HS-5 (cell line): ENCODE results near the gene CREB5.

Experiments used
- DNase-seq: peaks from one replicate; pipeline ENCODE4 v3.0.0-alpha.2; 2012; ENCODE audit warnings: low read depth

The CREB5 gene

DNA sequence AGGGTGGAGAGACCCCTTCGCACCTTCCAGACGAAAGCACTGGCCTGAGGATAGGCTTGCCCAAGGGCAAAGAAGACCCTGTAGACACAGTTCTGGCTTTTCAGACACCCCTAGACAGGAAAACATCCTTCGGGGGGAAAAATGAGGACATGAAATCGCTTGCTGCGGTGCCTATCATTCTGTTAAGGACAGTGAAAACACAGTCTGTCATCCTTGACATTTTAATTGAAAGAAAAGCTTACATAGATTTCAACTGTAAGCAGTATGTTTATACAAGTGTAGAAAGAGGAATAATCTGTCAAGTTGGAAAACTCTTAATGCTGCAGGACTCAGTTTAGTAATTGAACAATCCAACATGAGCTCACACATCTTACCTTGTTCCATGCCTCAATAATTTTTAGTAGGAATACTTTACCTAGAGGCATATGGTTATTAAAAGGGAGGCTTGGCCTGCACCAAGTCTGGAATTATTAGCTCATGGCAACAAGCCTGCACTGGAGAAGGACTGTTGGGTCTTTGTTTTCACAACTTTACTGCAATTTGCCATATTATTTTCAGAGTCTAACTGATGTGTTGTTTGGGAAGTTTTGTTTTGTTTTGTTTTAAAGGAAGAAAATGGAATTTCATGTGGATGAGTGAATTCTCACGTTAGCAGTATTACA, 302.3 kb downstream of the CREB5 start:
- DNase-seq, result no peak

DNA sequence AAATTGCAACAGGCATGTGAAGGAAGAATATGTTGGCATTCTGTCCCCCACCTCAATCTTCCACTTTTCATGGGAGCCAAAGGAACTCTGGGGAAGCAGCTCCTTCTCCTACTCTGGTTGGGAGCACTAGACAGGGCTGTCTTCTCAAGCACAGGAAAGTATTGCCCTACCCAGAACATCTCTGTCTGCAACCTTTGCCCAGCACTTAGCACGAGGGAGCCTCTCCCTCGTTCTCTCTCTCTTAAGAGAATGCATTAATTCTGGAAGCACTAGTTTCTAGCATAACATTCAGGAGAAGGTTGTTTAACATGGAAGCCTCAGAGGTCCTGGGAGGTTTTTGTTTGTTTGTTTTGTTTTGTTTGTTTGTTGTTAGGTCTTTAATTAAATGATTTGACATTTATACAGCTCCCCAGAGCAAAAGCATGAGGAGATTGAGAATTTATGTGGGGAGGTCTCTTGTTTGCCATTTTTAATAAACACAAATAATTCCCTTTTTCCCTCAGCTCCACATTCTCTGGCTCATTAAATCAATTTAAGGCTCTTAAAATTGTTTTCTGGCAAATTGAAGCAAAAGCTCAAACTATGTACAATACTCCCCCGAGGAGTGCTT, 305.2 kb downstream of the CREB5 start:
- no peak for DNase-seq

DNA sequence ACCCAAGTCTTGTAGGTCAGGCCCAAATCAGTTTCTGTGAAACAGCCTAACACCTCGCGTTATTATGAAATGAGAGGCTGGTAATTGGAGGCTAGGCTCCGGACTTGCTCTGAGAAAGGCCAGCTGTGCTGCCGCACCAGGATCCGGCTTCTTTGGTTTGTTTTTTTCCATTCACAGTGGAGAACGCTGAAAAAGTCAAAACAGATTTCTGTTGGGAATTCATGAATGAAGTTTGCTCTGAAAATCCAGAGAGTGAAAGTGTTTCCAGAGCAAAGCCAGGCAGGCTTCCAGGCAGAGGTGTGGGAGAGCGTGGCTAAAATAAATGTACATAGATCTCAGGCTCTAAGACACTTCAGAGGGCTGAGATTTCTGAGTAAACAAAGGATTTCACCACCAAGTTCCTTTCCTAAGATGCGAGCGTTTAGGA, 305.8 kb downstream of the CREB5 start:
- no peak for DNase-seq

DNA sequence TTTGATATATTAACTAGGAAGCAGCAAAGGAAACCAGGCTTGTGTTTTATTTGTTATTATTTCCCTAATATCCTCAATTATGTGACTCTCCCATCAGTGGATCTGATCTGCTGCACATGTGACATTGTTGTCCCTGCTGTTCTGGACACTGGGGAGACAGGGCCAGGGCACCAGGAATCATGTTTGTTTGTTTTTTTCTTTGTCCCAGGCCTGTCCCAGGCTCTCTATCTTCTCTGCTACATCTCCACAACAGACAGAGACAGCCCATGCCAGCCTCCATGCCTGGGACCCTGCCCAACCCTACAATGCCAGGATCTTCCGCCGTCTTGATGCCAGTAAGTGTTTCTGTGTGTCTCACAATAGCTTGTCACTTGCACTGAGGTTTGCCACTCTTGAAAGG, 306.2 kb downstream of the CREB5 start:
- no peak for DNase-seq

DNA sequence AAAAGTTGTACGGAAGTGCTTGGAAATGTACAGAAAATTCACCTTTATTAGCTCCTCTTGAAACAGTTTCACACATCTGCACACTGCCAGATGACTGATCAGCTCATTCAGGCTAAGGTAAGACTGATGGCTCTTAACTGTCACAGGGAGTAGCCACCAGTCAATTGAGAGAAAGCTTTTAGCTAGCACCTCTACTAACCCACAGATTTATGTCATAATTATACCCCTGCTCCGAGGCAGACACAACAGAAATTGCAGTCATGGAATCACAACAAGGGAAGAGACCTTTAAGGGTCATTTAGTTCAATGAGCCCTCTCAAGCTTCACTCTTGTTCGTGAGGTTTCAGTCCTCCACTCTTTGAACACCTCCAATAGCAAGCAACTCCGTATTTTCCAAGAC, 310.4 kb downstream of the CREB5 start:
- no peak for DNase-seq

DNA sequence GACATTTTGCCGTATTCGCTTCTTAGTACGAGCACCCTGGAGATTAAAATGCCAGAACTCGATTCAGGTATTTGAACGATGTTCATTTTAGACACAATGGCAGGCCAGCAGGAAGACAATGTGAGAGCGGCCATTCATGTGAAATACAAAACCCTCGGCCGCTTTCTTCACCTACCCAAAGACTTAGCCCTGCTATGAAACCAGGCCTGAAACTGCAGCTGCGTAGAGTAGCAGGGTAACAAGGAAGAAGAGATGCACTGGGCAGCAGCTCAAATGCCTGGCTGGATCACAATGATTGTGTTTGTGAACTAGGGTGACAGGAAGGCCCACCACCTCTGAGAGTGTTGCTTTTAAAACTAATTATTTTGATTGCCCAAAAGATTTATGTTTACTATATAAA, 311.0 kb downstream of the CREB5 start:
- no peak for DNase-seq

DNA sequence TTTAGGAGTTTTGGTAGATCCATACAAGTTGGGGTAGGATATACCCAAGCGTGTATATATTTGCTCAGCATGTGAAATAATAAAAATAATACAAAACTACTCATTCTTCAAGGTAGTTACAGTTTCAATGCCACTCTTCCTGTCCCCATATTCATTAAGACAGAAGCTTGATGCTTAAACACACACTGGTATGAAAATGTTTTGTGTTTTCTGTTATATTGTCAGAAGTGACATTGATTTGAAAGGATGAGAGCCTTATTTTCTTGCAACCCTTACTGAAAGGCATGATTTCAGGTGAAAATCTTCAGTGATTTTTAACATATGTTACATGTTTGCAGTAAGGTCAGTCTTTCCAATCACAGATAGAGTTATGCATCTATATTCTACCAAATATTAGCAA, 312.2 kb downstream of the CREB5 start:
- DNase-seq, result no peak

DNA sequence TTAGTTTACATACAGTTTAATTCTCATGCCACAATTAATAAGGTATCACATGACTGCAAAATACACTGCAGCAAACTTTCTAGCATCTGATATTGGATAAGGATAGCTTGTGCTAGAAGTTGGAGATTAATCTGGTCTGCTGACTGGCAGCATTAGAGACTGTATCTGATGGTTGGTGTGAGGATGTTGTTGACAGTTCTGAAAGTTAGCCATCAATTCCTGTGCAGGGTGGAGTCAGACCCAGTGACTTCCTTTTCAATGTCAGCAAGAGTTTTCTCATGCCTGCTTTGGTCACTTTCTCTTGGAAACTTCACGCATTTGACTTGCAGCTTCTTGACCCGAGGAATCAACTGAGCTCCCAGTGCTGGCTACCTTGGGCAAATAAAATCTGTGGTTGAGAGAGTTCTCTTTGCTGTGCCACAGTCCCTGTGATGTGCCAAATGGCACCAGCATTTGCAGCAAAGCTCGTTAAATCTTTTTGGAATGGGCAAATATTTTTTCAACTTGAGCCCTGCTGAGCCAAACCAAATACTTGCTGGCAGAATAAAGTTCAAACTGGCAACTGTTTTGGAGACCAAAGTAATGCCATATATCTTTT, 312.8 kb downstream of the CREB5 start:
- DNase-seq, result no peak

DNA sequence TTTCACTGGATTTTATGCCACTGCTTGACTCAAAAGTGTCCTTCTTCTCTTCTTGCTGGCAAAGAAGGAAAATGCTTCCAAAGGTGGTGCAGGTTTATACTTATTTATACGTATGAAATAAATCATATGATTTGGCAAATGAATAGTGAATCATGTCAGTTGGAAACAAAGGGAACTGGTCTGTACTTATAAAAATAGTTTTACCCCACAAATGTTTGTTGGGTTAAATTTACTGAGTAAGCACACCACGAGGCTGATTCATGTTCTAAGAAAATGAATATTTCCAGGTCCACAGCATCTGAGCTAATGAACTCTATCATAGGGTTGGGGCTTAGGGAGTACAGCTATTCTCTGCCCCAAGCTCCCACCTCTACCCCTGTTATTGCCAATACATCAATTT, 313.6 kb downstream of the CREB5 start:
- DNase-seq, result no peak

DNA sequence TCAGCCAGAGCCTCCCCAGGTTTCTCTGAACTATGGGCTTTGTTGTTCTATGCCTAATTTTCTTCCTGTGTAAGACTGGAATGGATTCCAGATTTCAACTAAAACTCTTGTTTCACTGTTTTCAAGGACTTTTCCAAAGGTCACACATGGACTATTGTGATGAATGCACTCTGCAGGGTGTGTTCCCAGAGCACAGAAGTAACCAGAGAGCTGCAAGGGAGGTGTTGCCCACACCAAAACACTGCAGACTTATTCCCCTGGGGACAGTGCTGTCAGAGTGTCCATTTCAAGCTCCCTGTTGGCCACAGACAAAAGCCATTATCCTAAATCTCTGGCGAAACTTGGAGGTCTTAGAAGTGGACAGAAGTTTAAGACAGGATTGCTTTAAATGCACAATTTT, 314.2 kb downstream of the CREB5 start:
- no peak for DNase-seq

DNA sequence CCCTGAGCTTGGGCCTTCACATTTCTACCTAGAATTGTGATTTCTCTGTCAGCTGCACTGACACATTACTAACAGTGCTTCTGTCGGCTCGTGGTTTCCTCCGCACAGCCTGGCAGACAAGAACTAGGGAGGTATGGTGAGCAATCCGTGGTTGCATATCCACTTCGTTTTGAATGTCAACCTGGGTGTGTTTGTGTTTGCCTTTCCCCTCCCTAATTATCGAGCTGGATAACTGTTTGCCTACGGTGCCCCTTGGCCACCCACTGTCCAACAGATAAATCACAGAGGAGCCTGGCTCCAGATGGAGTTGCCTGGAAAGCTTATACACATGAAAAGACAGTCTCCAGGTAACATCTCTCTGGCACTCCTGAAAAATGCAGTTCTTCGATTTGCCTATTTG, 317.0 kb downstream of the CREB5 start:
- DNase-seq, result no peak

DNA sequence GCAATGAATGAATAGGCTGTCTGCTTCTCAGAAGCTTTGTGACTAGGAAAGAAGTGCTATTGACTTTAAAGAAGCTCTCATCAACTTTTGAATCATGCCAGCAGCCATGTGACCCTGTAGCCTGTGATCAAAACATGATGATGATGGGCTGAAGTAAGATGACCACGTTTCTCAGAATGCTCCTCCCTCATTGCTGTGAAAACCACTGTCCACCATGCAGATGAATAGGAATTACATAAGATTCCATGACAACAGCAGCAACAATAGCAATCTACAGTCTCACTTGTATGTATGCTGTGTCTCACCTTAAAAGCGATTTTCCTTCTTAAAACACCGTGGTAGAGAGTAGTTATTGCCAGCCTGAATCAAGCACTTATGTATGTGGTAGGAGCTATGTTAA, 317.4 kb downstream of the CREB5 start:
- DNase-seq, result no peak

DNA sequence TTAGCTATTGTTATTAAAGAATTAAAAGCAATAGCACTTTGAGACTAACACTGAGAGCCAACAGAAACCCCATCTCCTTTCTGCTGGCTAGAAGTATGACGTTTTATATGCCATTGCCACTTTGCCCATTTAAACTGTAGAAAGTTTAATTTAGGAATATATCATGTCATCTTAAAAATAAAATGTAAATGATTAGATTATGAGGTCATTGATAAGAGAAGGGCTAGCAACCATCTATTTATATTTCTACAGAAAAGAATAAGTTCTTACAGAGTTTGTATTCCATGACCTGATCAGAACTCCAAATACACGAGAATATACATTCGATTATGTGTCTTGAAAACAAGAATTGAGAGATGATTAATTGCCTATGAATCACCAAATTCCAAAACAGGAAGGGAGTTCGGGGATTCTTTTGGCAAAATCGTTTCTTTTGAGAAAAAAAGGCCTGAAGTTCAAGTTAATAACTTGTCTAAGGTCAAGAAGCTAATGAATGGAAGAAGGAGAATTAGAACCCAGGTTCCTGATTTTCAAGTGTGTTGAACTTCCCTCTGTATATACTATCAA, 318.9 kb downstream of the CREB5 start:
- no peak for DNase-seq

DNA sequence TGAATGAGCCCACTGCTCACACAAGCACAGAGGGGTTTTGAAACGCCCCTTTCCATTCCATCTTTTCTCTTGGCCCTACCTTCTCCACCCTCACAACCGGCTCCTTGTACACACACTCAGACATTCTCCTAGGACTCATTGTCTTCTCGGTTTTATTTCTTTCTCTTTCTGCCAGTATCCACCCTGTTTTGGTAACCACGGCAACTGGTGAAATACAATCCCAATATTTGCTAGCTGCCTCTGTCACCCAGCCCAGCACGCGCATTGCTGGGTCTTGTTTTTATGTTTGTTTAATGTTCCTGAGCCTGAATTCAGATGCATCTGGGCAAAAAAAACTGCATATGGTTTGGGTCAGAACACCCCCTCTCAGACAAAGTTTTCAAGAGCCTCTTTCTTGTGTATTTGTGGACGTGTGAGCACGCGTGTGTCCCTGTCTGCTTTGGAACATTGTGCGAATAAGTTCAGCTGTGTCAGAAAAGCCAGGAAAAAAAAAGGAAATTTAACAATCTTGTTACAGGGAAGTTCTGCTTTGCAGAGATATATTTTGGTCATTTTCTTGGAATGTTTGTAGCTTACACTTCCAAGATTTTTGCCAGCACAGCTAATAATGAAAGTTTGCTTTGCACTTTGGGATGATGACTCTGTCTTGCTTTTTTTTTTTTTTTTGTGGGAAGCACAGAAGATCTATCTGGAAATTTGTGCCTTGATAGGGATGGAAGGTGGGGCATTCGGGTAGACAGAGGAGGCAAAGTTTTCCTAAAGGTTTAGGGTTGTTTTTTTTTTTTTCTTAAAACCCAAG, 320.0 kb downstream of the CREB5 start:
- DNase-seq, result no peak

DNA sequence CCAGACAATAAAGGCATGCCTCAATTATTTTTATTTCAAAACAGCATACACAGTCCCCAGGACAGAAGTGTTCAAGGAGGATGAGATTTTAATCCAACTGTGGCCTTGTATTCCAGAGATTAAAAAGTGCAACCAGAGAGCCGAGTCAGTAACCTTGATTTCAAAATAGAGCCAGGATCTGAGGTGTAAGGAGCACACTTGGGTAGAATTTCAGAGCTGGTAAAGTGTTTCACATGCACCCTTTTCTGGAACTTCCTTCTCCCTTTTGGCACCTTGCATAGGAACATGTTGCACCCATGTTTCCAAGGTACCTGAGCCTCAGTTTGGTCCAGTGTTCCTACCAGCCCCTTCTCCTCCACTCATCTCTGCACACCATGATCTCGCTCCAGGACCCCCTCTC, 320.7 kb downstream of the CREB5 start:
- DNase-seq, result no peak

DNA sequence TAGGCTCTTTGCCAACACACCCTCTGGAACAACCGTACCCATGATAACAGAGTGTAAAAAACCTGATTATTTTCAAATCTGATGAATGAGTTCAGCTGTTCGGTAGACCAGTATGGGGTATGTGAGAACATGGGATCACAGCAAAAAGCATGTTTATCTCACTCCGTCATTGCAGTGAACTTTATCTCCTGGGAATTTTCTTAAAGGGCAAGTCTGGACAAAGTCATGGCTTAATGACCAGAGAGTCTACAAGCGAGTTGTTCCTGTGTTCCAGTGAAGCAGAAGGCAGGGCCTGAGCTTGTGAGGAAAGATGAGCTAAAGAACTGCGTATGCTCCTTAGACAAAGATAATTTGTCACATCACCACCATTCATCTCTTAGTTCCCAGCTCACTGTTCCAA, 326.1 kb downstream of the CREB5 start:
- no peak for DNase-seq

DNA sequence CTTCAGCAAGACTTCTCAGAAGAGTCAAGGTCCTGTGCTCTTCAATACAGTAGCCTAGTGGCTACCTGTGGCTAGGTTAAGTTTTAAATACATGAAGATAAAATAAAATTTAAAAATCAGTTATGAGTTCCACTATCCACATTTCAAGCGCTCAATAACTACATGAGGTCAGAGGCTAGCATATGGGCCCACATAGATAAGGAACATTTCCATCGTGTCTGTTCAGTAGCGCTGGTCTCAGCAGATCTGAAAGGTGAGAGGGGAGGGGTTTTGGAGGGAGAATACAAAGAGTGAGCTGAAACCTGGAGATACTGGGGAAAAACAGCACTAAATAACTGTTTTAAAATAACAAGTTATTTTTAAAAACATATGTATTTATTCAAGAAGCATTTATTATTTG, 326.8 kb downstream of the CREB5 start:
- no peak for DNase-seq

DNA sequence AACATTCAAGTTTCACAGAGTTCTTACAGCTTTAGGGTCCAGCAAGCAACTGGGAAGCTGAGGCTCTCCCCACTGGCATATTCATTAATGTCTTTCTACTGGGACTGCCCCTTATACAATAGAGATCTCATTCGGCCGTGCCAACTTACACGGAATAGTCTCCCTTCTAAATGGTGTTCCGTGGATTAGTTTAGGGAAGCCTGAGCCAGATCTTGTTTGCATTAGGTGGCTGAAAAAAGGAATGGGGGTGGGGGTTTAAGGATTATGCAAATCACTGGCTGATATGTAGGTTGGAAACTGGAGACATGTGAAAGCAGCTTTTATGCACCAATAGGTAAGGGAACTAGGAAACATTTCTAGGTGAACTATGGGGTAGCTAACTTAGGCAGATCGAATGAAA, 327.5 kb downstream of the CREB5 start:
- DNase-seq, result no peak

DNA sequence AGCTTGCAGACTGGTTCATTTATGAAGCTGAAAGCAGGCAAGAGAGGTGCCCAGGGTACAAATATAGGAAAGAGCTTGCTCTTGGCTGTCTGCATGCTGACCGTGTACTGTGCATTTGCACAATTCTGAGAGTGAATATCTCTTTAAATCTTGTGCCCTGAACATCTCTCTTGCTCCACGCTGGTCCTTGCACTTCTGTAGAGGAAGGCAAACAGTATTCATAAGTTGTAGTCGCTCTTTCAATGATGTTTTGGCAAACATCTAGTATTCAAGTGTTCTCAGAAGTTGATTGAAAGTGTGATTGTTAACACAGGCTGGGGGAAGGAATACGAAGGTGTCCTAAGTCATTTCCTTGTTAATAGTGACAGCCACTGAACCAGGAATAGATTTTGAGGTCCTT, 332.6 kb downstream of the CREB5 start:
- DNase-seq, result no peak

DNA sequence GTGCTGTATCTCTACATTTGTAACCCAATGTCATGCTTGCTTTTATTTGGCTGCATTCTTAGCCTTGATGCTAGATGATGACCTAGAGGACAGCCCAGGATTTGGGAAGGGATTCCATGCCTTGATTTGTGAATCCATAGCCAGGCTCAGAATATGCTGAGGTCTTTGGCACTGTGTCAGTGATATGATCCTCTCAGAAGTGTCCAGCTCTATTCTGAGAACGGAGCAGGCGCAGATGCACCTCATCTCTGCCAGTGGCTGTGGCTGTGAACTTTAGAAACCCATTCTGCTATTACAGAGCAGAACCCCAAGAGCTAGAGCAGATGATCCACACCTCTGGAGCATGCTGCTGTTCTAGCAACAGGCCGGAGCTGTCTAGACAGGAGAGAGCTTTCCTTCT, 333.0 kb downstream of the CREB5 start:
- no peak for DNase-seq

DNA sequence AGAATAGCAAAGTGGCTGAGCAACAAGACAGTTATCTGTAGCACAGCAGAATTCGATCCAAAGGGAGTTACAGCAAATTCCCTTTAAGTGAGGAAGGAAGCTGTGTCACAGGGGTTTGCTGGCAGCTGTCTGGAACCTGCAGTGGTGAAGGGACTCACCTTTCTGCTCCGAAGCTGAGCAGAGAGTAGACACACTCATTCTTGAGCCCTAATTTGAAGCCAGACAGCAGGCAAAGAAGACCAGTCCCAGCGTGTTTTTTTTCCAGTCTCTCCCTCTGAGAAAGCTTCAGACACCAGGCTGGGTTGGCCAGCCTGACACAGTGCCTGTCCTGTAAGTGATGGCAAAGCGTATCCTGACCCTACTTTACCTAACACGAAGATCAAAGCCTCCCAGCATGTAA, 335.1 kb downstream of the CREB5 start:
- no peak for DNase-seq

DNA sequence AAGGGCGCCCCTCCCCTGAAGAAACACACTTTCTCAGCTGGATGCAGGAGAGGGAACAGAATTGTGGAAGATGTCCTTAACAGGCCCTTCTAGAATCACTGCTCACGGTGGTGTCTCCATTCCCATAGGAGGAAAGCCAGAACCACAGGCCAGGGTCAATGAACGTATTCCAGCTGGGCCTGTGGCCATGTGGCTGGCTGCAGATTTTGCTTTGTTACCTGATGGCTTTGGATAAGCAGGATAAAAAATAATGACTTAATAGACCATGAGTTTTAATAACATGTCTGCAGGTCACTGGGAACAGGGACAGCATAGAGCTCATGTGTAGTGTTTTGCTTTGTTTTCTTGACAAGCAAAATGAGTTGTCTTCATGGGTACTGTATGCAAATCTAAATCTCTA, 335.5 kb downstream of the CREB5 start:
- no peak for DNase-seq

DNA sequence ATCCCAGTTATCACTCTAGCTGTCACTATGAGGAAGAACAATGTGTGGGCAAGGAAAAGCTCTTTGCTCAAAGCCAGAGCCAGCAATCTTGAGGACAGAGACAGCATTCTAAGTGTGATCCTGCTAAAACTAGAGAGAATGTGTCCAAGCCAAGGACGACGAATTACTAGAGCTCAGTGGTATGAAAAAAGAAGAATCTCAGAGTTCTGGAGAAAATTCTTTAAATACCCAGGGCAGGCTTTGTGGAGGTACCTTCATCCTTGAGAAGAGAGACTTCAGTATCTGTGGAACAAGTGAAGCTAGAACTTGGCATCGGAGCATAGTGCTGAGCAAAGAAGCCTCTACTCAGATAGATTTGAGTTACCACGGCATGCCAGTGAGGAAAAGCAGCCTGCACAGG, 336.0 kb downstream of the CREB5 start:
- DNase-seq, result no peak
